HFFc6 (cell line): ENCODE results near the gene PC. TPM values are rescaled to one million over a fixed set of nuclear protein-coding genes. Genes with fewer than 3 reads are reported as not detected.

Experiments
- DNase-seq: peaks from one replicate; pipeline ENCODE4 v3.0.0-alpha.2; 2018
- H3K27ac Mint-ChIP-seq: 2 replicates; pipeline ENCODE4 v1.8.0; 2020; ENCODE audit warnings: mild to moderate bottlenecking, mixed read lengths
- H3K27me3 Mint-ChIP-seq: 2 replicates; pipeline ENCODE4 v1.8.0; 2021; ENCODE audit warnings: mild to moderate bottlenecking, moderate library complexity, mixed read lengths; ENCODE audit not compliant: insufficient read depth
- H3K36me3 Mint-ChIP-seq: 2 replicates; pipeline ENCODE4 v1.8.0; 2021; ENCODE audit warnings: low read depth, mixed read lengths
- H3K4me1 Mint-ChIP-seq: 2 replicates; pipeline ENCODE4 v1.8.0; 2020; ENCODE audit warnings: low read depth, mixed read lengths
- H3K4me3 Mint-ChIP-seq: 2 replicates; pipeline ENCODE4 v1.8.0; 2020; ENCODE audit warnings: mild to moderate bottlenecking, moderate library complexity, mixed read lengths
- H3K9me3 Mint-ChIP-seq: 2 replicates; pipeline ENCODE4 v1.8.0; 2020; ENCODE audit warnings: mild to moderate bottlenecking, mixed read lengths
- CTCF ChIP-seq: fragments of 200-600 bp; sonication (generic); IDR thresholded peaks from 2 replicates; pipeline ENCODE4 v1.5.0; 2021; ENCODE audit warnings: antibody characterized with exemption, mild to moderate bottlenecking
- total RNA-seq, 6 experiments: library from RNA; stranded (reverse); fragmentation: NEBNext Ultra II Directional; extraction: Animal tissue kit (Norgen Biotek cat#: 25700); gene quantifications; 2 replicates in 1 of 6; 3 replicates in 5 of 6; pipeline ENCODE4 v1.2.3, GENCODE V29; 2021

Gene PC
- total RNA-seq, 6 experiments from 2014 or later = 13.2 to 21.8 (median 19.3) TPM

GRCh38 chr11:66976028-66976467, 17.9 kb upstream of the PC start:
- peak; percentile 84 for TF ChIP-seq CTCF
- DNase-seq = no peak
- no peak overlapping the region for H3K4me3 Mint-ChIP-seq
- peaks cover 25% of the 10 kb centered on the region for H3K4me1 Mint-ChIP-seq
- H3K9me3 Mint-ChIP-seq = peaks cover 26% of the 10 kb centered on the region
- H3K36me3 Mint-ChIP-seq = peaks cover 7% of the 10 kb centered on the region; the same call in 1 of the 2 replicates
- H3K27me3 Mint-ChIP-seq = no peaks in the 10 kb centered on the region; the same call in 1 of the 2 replicates
- no peak overlapping the region for H3K27ac Mint-ChIP-seq

- Mint-ChIP-seq H3K27ac (no peak overlapping the region), H3K4me1 (peaks cover 30% of the 10 kb centered on the region), H3K36me3 (peaks cover 7% of the 10 kb centered on the region; the same call in 1 of the 2 replicates), H3K9me3 (peaks cover 26% of the 10 kb centered on the region), H3K4me3 (no peak overlapping the region), H3K27me3 (no peaks in the 10 kb centered on the region; the same call in 1 of the 2 replicates)
- no peak for DNase-seq
- TF ChIP-seq CTCF = no peak
Measured at GRCh38 chr11:66975405-66976027, 17.3 kb upstream of the PC start.

DNA sequence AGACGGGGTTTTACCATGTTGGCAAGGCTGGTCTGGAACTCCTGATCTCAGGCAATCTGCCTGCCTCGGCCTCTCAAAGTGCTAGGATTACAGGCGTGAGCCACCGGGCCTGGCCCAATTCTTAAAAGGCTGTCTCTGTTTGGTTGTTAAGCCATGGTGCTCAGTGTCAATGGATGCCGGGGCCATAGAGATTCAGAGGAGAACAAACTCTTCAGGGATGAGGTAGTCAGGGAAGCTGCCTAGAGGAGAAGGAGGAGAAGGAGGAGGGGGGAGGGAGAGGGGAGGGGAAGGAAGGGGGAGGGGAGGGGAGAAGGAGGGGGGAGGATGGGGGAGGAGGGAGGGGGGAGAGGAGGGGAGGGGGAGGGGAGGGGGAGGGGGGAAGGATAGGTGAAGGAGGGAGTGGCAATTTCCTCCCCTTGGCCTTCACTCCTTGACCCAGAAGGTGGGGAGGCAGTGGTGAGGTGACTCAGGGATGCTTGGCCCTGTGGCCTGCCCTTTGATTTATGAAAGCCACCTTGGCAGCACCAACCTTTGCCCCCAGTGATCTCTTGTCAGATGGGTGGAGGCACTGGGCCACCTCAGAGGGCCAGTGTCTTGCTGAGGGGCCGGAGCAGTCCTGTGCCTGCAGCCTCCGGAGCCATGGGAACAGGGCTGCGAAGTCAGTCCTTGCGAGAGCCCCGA, 16.7 kb upstream of the PC start, which contains the start of gene C11orf86:
C11orf86 (plus strand) TSS at position 581 of the 681 bp plus-strand sequence; CDS start at position 640, 59 bp downstream.
- Mint-ChIP-seq H3K4me3 (no peak within 1 kb of the TSS), H3K36me3 (peaks cover 7% of the 10 kb centered on the region; the same call in 1 of the 2 replicates), H3K27ac (no peak within 1 kb of the TSS), H3K4me1 (peaks cover 37% of the 10 kb centered on the region), H3K27me3 (no peaks in the 10 kb centered on the region; the same call in 1 of the 2 replicates), H3K9me3 (peaks cover 24% of the 10 kb centered on the region)
- no peak for DNase-seq
- no peak for TF ChIP-seq CTCF

DNA sequence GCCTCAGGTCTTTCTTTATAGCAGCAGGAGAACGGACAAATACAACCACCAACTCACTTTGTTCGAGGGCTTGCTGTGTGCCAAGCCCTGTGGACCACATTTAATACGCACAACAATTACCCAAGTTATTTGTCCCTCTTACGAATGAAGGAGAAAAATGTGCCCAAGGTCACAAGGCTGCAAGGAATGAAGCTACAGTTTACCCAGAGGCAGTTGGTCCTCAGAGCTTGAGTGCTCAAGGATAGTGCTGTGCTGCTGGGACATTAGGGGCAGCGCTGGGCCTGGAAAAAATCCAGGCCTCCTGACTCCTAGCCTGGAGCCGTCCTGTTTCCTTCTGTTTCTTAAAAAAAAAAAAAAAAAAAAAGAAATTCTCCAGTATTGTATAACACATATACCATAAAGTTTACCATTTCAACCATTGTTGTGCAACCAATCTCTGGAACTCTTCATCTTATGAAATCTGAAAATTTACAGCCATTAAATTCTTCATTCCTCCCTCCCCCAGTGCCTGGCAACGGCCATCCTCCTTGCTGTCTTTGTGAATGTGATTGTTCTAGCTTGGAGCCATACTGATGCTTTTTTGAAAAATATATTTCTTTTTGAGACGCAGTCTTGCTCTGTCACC, 15.9 kb upstream of the PC start:
- Mint-ChIP-seq H3K4me1 (peaks cover 44% of the 10 kb centered on the region), H3K36me3 (no peaks in the 10 kb centered on the region), H3K9me3 (peaks cover 16% of the 10 kb centered on the region), H3K4me3 (no peak overlapping the region), H3K27me3 (no peaks in the 10 kb centered on the region; the same call in 1 of the 2 replicates), H3K27ac (no peak overlapping the region)
- no peak for TF ChIP-seq CTCF
- no peak for DNase-seq

DNA sequence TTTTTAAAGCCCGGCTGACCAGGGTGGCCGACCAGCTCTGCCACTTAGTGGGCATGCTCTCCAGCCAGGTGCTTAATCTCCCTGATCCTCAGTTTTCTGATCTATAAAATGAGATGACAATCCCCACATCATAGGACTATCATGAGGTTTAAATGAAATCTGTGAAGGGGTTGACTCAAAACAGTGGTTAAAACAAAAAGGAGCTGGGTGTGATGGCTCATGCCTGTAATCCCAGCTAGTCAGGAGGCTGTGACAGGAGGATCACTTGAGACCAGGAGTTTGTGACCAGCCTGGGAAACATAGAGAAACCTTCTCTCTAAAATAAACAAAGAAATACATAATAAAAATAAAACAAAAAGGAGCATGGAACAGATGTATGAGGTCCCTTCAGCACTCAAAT, 13.3 kb upstream of the PC start:
- no peak for TF ChIP-seq CTCF
- Mint-ChIP-seq H3K27me3 (no peaks in the 10 kb centered on the region; the same call in 1 of the 2 replicates), H3K27ac (peak overlapping the region; percentile 97), H3K9me3 (no peaks in the 10 kb centered on the region), H3K4me3 (0 out of 2 replicates have a peak overlapping the region, but pooled peaks have one; percentile 24), H3K4me1 (peaks cover 63% of the 10 kb centered on the region), H3K36me3 (no peaks in the 10 kb centered on the region)
- no peak for DNase-seq
